NCI-H1417 treated with DMSO at 0.1 percent for 48 hours (cell line): ENCODE data around the gene LIN52.
"Not testable (repeated sequence)": the region's sequence is repeated elsewhere in the genome, so short reads cannot be mapped to it uniquely, and the experiment has no call there.

Experiments used
- DNase-seq: peaks from one replicate; lab custom pipeline; 2025; lab: John Stamatoyannopoulos, UW

LIN52 gene

GRCh38 chr14:74109369-74109768 lies 24.6 kb downstream of the LIN52 start:
- no peak for DNase-seq

- peak; percentile 53 for DNase-seq
These were observed 26.9 kb downstream of the LIN52 start for GRCh38 chr14:74111395-74112216.

- not testable (repeated sequence) for DNase-seq
These were observed 40.7 kb downstream of the LIN52 start for GRCh38 chr14:74125487-74125886.

GRCh38 chr14:74126315-74127013 lies 41.7 kb downstream of the LIN52 start:
- no peak for DNase-seq

- no peak for DNase-seq
These were observed 42.9 kb downstream of the LIN52 start for GRCh38 chr14:74127634-74128033.

GRCh38 chr14:74133833-74134481 lies 49.2 kb downstream of the LIN52 start:
- no peak for DNase-seq

- DNase-seq, result no peak
These were observed 49.7 kb downstream of the LIN52 start for GRCh38 chr14:74134484-74134883.

- no peak for DNase-seq
These were observed 50.7 kb downstream of the LIN52 start for GRCh38 chr14:74135426-74135825.

- DNase-seq, result peak; percentile 83
These were observed 55.7 kb downstream of the LIN52 start for GRCh38 chr14:74140374-74140850.

- DNase-seq, result no peak
These were observed 56.9 kb downstream of the LIN52 start for GRCh38 chr14:74141703-74142102.

- no peak for DNase-seq
These were observed 57.8 kb downstream of the LIN52 start for GRCh38 chr14:74142523-74142922.

GRCh38 chr14:74144789-74145188 lies 60.0 kb downstream of the LIN52 start:
- no peak for DNase-seq

- no peak for DNase-seq
These were observed 62.8 kb downstream of the LIN52 start for GRCh38 chr14:74147571-74147970.

GRCh38 chr14:74148705-74149104 lies 63.9 kb downstream of the LIN52 start:
- no peak for DNase-seq

- no peak for DNase-seq
These were observed 70.5 kb downstream of the LIN52 start for GRCh38 chr14:74155287-74155686.

- DNase-seq, result no peak
These were observed 71.0 kb downstream of the LIN52 start for GRCh38 chr14:74155749-74156148.

GRCh38 chr14:74160763-74161162 lies 76.0 kb downstream of the LIN52 start:
- no peak for DNase-seq

GRCh38 chr14:74161526-74162158 lies 76.9 kb downstream of the LIN52 start:
- DNase-seq, result no peak

- DNase-seq, result no peak
These were observed 85.2 kb downstream of the LIN52 start for GRCh38 chr14:74169906-74170305.

- no peak for DNase-seq
These were observed 91.6 kb downstream of the LIN52 start for GRCh38 chr14:74176400-74176793.

- no peak for DNase-seq
These were observed 95.1 kb downstream of the LIN52 start for GRCh38 chr14:74179856-74180255.

GRCh38 chr14:74190927-74191575 lies 106.3 kb downstream of the LIN52 start:
- no peak for DNase-seq
